NT2/D1 (cell line): ENCODE measurements around the gene CYB561.

ENCODE experiments used
- SUZ12 ChIP-seq: IDR thresholded peaks from 2 replicates; pipeline ENCODE4 v1.6.1; 2011; ENCODE audit not compliant: insufficient read length, insufficient read depth; ENCODE audit errors: extremely low read depth
- YY1 ChIP-seq: IDR thresholded peaks from 2 replicates; pipeline ENCODE4 v1.6.1; 2011; ENCODE audit not compliant: insufficient read length, insufficient read depth
- ZNF274 ChIP-seq: IDR thresholded peaks from 2 replicates; pipeline ENCODE4 v1.6.1; 2011; ENCODE audit warnings: mild to moderate bottlenecking, low read depth, low read length

DNA sequence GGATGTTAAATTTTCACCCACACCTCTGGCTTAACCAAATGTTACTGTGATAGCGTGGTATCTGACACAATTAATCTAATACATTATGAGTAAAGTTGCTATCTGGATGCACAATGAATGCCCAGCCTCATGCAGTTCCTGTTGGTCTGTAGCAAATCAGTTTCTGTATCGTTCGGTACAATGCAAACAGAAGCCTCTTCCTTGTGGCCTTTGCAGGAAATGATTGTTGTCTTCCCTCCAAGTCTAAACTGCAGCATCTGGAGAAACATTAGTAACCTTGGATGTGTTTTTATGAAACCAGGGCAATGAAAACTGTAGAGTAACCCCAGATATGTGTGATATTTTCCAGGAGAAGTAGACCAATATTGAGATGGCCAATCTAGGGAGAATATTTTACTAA lies 46.8 kb downstream of the CYB561 start:
- no peak for TF ChIP-seq YY1
- TF ChIP-seq SUZ12, result no peak
- TF ChIP-seq ZNF274, result no peak
